ENCODE measurements around the gene CDK13. TPM values are rescaled to one million over a fixed set of nuclear protein-coding genes. Genes with fewer than 3 reads are reported as not detected.

CDK13 gene
- total RNA-seq, 1 experiment from 2014 or later = 45.9 TPM

DNA sequence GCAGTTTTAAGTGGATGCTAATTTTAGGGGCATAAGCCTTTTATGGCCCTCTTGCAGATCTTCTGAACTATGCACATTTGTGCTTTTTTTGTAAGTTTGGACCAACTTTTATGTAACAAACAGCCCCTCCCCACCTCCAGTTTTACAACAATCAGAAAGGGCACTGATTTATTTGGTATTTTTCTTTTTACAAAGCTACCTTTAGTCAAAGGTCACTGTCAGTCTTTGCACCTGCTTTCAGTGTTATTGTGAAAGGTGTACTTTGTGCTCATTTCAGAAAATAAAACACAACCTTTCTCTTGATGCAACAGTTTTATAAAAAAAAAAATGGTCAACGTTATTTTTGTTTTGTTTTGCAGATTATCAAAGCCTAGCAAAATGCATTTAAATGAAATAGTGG lies 145.2 kb downstream of the CDK13 start:
- Mint-ChIP-seq H3K27ac (ENCODE audit: unreplicated experiment) (no peak overlapping the region), H3K36me3 (ENCODE audit: insufficient read depth, unreplicated experiment) (peaks cover 54% of the 10 kb centered on the region), H3K4me3 (ENCODE audit: unreplicated experiment) (no peak overlapping the region), H3K4me1 (ENCODE audit: low read depth, unreplicated experiment) (peaks cover 4% of the 10 kb centered on the region), H3K9me3 (ENCODE audit: unreplicated experiment) (no peaks in the 10 kb centered on the region), H3K27me3 (ENCODE audit: insufficient read depth, unreplicated experiment) (no peaks in the 10 kb centered on the region)
- Histone ChIP-seq H3K4me3 (ENCODE audit: low read depth, low read length) (no peak overlapping the region), H3K4me1 (peaks cover 17% of the 10 kb centered on the region), H3K9me3 (no peaks in the 10 kb centered on the region), H3K27me3 (replicated peaks; ENCODE audit: control insufficient read depth, insufficient read depth, low read length) (no peaks in the 10 kb centered on the region), H3K36me3 (ENCODE audit: control insufficient read depth, insufficient read depth, low read length) (no peaks in the 10 kb centered on the region)
- DNase-seq = no peak
- no TSS peak for BruUV-seq (replicated peaks)
- TF ChIP-seq, protein P1, sequence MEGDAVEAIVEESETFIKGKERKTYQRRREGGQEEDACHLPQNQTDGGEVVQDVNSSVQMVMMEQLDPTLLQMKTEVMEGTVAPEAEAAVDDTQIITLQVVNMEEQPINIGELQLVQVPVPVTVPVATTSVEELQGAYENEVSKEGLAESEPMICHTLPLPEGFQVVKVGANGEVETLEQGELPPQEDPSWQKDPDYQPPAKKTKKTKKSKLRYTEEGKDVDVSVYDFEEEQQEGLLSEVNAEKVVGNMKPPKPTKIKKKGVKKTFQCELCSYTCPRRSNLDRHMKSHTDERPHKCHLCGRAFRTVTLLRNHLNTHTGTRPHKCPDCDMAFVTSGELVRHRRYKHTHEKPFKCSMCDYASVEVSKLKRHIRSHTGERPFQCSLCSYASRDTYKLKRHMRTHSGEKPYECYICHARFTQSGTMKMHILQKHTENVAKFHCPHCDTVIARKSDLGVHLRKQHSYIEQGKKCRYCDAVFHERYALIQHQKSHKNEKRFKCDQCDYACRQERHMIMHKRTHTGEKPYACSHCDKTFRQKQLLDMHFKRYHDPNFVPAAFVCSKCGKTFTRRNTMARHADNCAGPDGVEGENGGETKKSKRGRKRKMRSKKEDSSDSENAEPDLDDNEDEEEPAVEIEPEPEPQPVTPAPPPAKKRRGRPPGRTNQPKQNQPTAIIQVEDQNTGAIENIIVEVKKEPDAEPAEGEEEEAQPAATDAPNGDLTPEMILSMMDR (IDR thresholded peaks at IDR 0.05; ENCODE audit: insufficient read depth in 1 of 2, low read depth in 1 of 2, low read length in 1 of 2, severe bottlenecking in 1 of 2, unreplicated experiment in 1 of 2) = no peak
- ChIA-PET CTCF (interaction anchor here (0.6 kb wide), 1 partner anchor 484 kb away, joined by 3 read pairs; no protein-coding TSS in a partner anchor), POLR2A (interaction anchor here (0.6 kb wide), 1 partner anchor 420 kb away, joined by 17 read pairs; no protein-coding TSS in a partner anchor)
- intact Hi-C loops (cut with micrococcal nuclease; ENCODE audit: unreplicated experiment) = no loop called here

DNA sequence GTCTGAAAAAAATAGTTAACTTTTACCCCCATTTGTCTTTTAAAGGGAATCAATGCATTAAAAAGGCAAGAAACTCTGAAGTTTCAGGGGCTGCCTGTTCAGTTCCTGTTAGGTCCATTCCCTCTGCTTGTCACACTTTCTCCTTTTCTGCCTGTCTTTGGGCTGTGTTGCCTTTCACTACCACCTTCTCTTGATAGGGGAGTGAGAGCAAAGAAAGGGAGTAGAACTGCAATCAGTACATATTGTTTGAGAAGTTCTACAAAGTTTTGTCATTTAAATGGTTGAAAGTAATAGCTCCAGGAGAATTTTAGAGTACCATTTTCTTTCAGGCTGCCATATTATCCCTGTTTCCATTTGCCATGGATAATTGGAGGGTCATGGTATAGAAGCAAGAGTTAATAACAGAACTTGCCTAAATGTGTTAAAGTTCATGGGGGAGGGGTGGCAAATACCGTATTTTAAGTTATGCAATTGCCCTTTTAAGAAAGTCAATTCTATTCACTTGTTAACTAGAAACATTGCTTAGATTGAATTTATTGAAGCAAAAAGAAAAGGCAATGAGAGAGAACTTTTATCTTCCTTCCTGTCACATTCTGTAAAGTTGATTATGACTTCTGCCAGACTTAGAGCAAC lies 145.8 kb downstream of the CDK13 start:
- H3K4me3 Mint-ChIP-seq (ENCODE audit: unreplicated experiment) = no peak overlapping the region
- no peak overlapping the region for H3K27ac Mint-ChIP-seq (ENCODE audit: unreplicated experiment)
- CTCF ChIA-PET = interaction anchor here (0.6 kb wide), 1 partner anchor 483 kb away, joined by 3 read pairs; no protein-coding TSS in a partner anchor

DNA sequence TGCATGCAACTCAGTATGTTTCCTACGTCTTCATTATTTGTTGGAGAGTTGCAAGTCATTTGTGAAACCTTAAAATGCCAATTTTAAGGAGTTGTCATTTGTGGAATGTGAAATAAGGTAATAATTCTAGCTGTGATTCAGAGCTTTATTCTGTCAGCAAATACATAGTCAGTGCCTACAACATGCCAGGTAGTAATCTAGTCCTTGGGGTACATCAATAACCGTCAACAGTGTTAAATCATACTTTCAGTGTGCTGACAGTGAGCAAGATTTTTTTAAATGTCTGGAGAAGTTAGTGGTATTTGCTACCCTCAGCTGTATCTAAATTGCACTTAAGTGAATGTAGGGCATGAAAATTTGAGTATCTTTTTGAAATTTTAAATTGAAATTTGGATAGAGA lies 147.7 kb downstream of the CDK13 start:
- H3K9me3 ChIP-seq = no peaks in the 10 kb centered on the region
- H3K27ac Mint-ChIP-seq (ENCODE audit: unreplicated experiment) = no peak overlapping the region
- no TSS peak for BruUV-seq (replicated peaks)
- H3K4me3 Mint-ChIP-seq (ENCODE audit: unreplicated experiment) = no peak overlapping the region
- peaks cover 21% of the 10 kb centered on the region for H3K4me1 ChIP-seq
- no peaks in the 10 kb centered on the region for H3K27me3 ChIP-seq (replicated peaks; ENCODE audit: control insufficient read depth, insufficient read depth, low read length)
- intact Hi-C loops (cut with micrococcal nuclease; ENCODE audit: unreplicated experiment) = no loop called here
- no peaks in the 10 kb centered on the region for H3K27me3 Mint-ChIP-seq (ENCODE audit: insufficient read depth, unreplicated experiment)
- CTCF ChIA-PET = no interaction called here
- no peak for DNase-seq
- POLR2A ChIA-PET = no interaction called here
- H3K36me3 Mint-ChIP-seq (ENCODE audit: insufficient read depth, unreplicated experiment) = peaks cover 43% of the 10 kb centered on the region
- TF ChIP-seq, protein P1 (IDR thresholded peaks at IDR 0.05; ENCODE audit: insufficient read depth in 1 of 2, low read depth in 1 of 2, low read length in 1 of 2, severe bottlenecking in 1 of 2, unreplicated experiment in 1 of 2) = no peak
- H3K9me3 Mint-ChIP-seq (ENCODE audit: unreplicated experiment) = no peaks in the 10 kb centered on the region
- H3K4me3 ChIP-seq (ENCODE audit: low read depth, low read length) = no peak overlapping the region
- no peaks in the 10 kb centered on the region for H3K36me3 ChIP-seq (ENCODE audit: control insufficient read depth, insufficient read depth, low read length)
- H3K4me1 Mint-ChIP-seq (ENCODE audit: low read depth, unreplicated experiment) = peaks cover 4% of the 10 kb centered on the region

More for the DNA sequence above, 145.8 kb downstream of the CDK13 start:
- BruUV-seq (replicated peaks) = no TSS peak
- Histone ChIP-seq H3K4me3 (ENCODE audit: low read depth, low read length) (no peak overlapping the region), H3K4me1 (peaks cover 19% of the 10 kb centered on the region), H3K27me3 (replicated peaks; ENCODE audit: control insufficient read depth, insufficient read depth, low read length) (no peaks in the 10 kb centered on the region), H3K36me3 (ENCODE audit: control insufficient read depth, insufficient read depth, low read length) (no peaks in the 10 kb centered on the region), H3K9me3 (no peaks in the 10 kb centered on the region)
- intact Hi-C loops (cut with micrococcal nuclease; ENCODE audit: unreplicated experiment) = no loop called here
- POLR2A ChIA-PET = no interaction called here
- Mint-ChIP-seq H3K9me3 (ENCODE audit: unreplicated experiment) (no peaks in the 10 kb centered on the region), H3K36me3 (ENCODE audit: insufficient read depth, unreplicated experiment) (peaks cover 48% of the 10 kb centered on the region), H3K4me1 (ENCODE audit: low read depth, unreplicated experiment) (peaks cover 4% of the 10 kb centered on the region), H3K27me3 (ENCODE audit: insufficient read depth, unreplicated experiment) (no peaks in the 10 kb centered on the region)
- DNase-seq = no peak
- TF ChIP-seq, protein P1 (IDR thresholded peaks at IDR 0.05; ENCODE audit: insufficient read depth in 1 of 2, low read depth in 1 of 2, low read length in 1 of 2, severe bottlenecking in 1 of 2, unreplicated experiment in 1 of 2) = no peak
